Dedifferentiated amniotic fluid mesenchymal stem cell (primary cell): ENCODE data around the gene CLSTN2.
A peak's percentile ranks its signal among the peaks of the same experiment; 100 is the strongest.

Source experiments
- DNase-seq: peaks from one replicate; pipeline ENCODE4 v3.0.0-alpha.2; 2016; ENCODE audit errors: extremely low spot score

Gene CLSTN2

GRCh38 chr3:140453750-140454149, 518.8 kb downstream of the CLSTN2 start:
- no peak for DNase-seq

- DNase-seq = no peak
These were observed 520.7 kb downstream of the CLSTN2 start for GRCh38 chr3:140455521-140456214.

GRCh38 chr3:140456974-140457373, 522.0 kb downstream of the CLSTN2 start:
- DNase-seq = no peak

GRCh38 chr3:140459462-140459861, 524.5 kb downstream of the CLSTN2 start:
- DNase-seq = no peak

GRCh38 chr3:140461250-140461649, 526.3 kb downstream of the CLSTN2 start:
- DNase-seq = no peak

GRCh38 chr3:140463355-140463754, 528.4 kb downstream of the CLSTN2 start:
- DNase-seq = no peak

- DNase-seq = no peak
These were observed 531.0 kb downstream of the CLSTN2 start for GRCh38 chr3:140465988-140466387.

GRCh38 chr3:140466535-140466934, 531.5 kb downstream of the CLSTN2 start:
- no peak for DNase-seq

- peak; percentile 20 for DNase-seq
These were observed 532.2 kb downstream of the CLSTN2 start for GRCh38 chr3:140467104-140467577.

GRCh38 chr3:140467796-140468315, 532.9 kb downstream of the CLSTN2 start:
- peak; percentile 32 for DNase-seq

GRCh38 chr3:140468407-140468806, 533.4 kb downstream of the CLSTN2 start:
- DNase-seq = no peak

GRCh38 chr3:140469491-140469890, 534.5 kb downstream of the CLSTN2 start:
- no peak for DNase-seq

GRCh38 chr3:140470211-140470610, 535.2 kb downstream of the CLSTN2 start:
- DNase-seq = no peak

GRCh38 chr3:140470962-140471361, 536.0 kb downstream of the CLSTN2 start:
- no peak for DNase-seq

- DNase-seq = no peak
These were observed 537.5 kb downstream of the CLSTN2 start for GRCh38 chr3:140472306-140473020.

GRCh38 chr3:140487566-140487965, 552.6 kb downstream of the CLSTN2 start:
- DNase-seq = no peak

- no peak for DNase-seq
These were observed 558.3 kb downstream of the CLSTN2 start for GRCh38 chr3:140493271-140493670.

GRCh38 chr3:140494970-140495369, 560.0 kb downstream of the CLSTN2 start:
- peak; percentile 17 for DNase-seq

GRCh38 chr3:140497331-140497730, 562.3 kb downstream of the CLSTN2 start:
- DNase-seq = no peak

- no peak for DNase-seq
These were observed 564.3 kb downstream of the CLSTN2 start for GRCh38 chr3:140499114-140499757.

- no peak for DNase-seq
These were observed 565.5 kb downstream of the CLSTN2 start for GRCh38 chr3:140500473-140500872.

GRCh38 chr3:140501061-140501769, 566.2 kb downstream of the CLSTN2 start:
- DNase-seq = peak; percentile 58
